Measurements from ENCODE around the gene NBPF1.

DNA sequence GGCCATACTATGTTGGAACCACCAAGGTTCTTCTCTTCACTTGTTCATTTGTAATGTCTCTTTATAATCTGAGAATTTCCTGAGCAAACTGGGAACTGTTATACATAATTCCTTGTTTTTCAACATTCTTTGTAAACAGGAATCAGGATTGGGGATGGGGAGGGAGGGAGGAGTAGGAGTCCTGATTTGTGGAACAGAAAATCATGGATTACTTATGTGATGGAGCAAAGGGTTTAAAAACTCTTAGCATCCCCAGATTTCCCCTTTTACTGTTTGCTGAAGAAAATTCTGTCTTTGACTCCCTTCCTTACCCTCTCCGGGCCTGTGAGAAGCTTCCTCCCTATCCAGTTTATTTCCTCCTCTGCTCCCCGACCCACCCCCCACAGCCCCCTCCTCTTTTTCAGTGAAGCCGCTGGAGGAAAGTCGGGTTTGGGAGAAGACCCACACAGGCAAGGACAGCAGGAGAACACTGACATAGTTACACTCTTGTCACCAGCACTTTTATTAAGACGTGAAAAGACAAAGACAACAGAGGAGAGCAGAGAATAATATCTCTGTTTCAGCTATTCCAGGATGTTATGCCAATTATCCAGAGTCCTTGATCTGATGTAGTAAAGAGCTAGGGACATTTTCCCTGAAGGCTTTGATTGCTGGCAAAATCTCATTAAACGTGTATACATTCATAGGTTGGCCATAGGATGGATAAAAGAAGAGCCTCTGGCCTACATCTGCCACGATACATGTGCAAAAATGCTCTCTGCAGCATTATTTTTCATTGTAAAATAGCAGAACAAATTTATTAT is 4.6 kb upstream of the NBPF1 start:
- TF ChIP-seq, protein P1, sequence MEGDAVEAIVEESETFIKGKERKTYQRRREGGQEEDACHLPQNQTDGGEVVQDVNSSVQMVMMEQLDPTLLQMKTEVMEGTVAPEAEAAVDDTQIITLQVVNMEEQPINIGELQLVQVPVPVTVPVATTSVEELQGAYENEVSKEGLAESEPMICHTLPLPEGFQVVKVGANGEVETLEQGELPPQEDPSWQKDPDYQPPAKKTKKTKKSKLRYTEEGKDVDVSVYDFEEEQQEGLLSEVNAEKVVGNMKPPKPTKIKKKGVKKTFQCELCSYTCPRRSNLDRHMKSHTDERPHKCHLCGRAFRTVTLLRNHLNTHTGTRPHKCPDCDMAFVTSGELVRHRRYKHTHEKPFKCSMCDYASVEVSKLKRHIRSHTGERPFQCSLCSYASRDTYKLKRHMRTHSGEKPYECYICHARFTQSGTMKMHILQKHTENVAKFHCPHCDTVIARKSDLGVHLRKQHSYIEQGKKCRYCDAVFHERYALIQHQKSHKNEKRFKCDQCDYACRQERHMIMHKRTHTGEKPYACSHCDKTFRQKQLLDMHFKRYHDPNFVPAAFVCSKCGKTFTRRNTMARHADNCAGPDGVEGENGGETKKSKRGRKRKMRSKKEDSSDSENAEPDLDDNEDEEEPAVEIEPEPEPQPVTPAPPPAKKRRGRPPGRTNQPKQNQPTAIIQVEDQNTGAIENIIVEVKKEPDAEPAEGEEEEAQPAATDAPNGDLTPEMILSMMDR (IDR thresholded peaks at IDR 0.05) = no peak
- no peak for TF ChIP-seq POLR2A (IDR thresholded peaks at IDR 0.05)
